HEK293 (cell line): ENCODE measurements around the gene KRTAP5-7.

Source experiments
- CTCF ChIA-PET: fragments of 350-600 bp; formaldehyde crosslinking; extraction: SDS; loops from one replicate; lab custom pipeline; 2021; ENCODE audit warnings: antibody characterized with exemption; lab: Yijun Ruan, JAX
- POLR2A ChIA-PET: fragments of 300-600 bp; formaldehyde crosslinking; extraction: SDS; loops from one replicate; lab custom pipeline; 2020; ENCODE audit warnings: antibody characterized with exemption, inconsistent platforms; lab: Yijun Ruan, JAX
- H3K27ac ChIP-seq: fragments of 200-500 bp; sonication (Bioruptor generic); 2 replicates; pipeline ENCODE4 v1.5.1; 2014; ENCODE audit warnings: low read depth, low read length, control low read depth, inconsistent platforms; ENCODE audit errors: extremely low read depth
- H3K36me3 ChIP-seq, 2 experiments: fragments of 200-500 bp in 1 of 2; sonication (Bioruptor generic) in 1 of 2; 1 replicate in 1 of 2; 2 replicates in 1 of 2; pipeline ENCODE4 v1.5.1; 2014 to 2017; ENCODE audit warnings: inconsistent platforms in 2 of 2, low read length in 2 of 2; ENCODE audit not compliant: control insufficient read depth in 2 of 2, insufficient read depth in 1 of 2
- H3K4me1 ChIP-seq: fragments of 200-500 bp; sonication (Bioruptor generic); 2 replicates; pipeline ENCODE4 v1.5.1; 2014; ENCODE audit warnings: mild to moderate bottlenecking, low read length, inconsistent platforms; ENCODE audit not compliant: control insufficient read depth, insufficient read depth
- H3K4me3 ChIP-seq: 2 replicates; pipeline ENCODE4 v1.5.1; 2011; ENCODE audit warnings: low read depth, mild to moderate bottlenecking, control low read depth, low read length, moderate library complexity
- H3K9me3 ChIP-seq: fragments of 200-500 bp; sonication (Bioruptor generic); 2 replicates; pipeline ENCODE4 v1.5.1; 2014; ENCODE audit warnings: low read depth, low read length, inconsistent platforms; ENCODE audit not compliant: control insufficient read depth, insufficient read depth
- EGR2 ChIP-seq: fragments of 450-650 bp; formaldehyde crosslinking; IDR thresholded peaks from 2 replicates; pipeline ENCODE4 v1.5.1; 2016; ENCODE audit warnings: low read depth, missing biosample characterization, missing genetic modification characterization
- GFI1B ChIP-seq: fragments of 450-650 bp; formaldehyde crosslinking; IDR thresholded peaks from 2 replicates; pipeline ENCODE4 v1.5.1; 2016; ENCODE audit warnings: missing biosample characterization, missing genetic modification characterization
- GLIS1 ChIP-seq: fragments of 450-650 bp; formaldehyde crosslinking; IDR thresholded peaks from 2 replicates; pipeline ENCODE4 v1.5.1; 2016; ENCODE audit warnings: missing biosample characterization, missing genetic modification characterization
- HIC1 ChIP-seq: fragments of 450-650 bp; formaldehyde crosslinking; IDR thresholded peaks from 2 replicates; pipeline ENCODE4 v1.5.1; 2016; ENCODE audit warnings: missing biosample characterization, missing genetic modification characterization
- ZBTB10 ChIP-seq: fragments of 450-650 bp; formaldehyde crosslinking; IDR thresholded peaks from 2 replicates; pipeline ENCODE4 v1.5.1; 2016; ENCODE audit warnings: missing biosample characterization, missing genetic modification characterization
- ZFHX2 ChIP-seq: fragments of 450-650 bp; formaldehyde crosslinking; conservative IDR thresholded peaks from 2 replicates; pipeline ENCODE4 v1.5.1; 2016; ENCODE audit warnings: missing biosample characterization, missing genetic modification characterization
- ZNF155 ChIP-seq: fragments of 450-650 bp; formaldehyde crosslinking; IDR thresholded peaks from 2 replicates; pipeline ENCODE4 v1.5.1; 2016; ENCODE audit warnings: missing biosample characterization, missing genetic modification characterization
- ZNF175 ChIP-seq: fragments of 450-650 bp; formaldehyde crosslinking; IDR thresholded peaks from 2 replicates; pipeline ENCODE4 v1.5.1; 2016; ENCODE audit warnings: missing biosample characterization, missing genetic modification characterization
- ZNF292 ChIP-seq: fragments of 450-650 bp; formaldehyde crosslinking; IDR thresholded peaks from 2 replicates; pipeline ENCODE4 v1.5.1; 2016; ENCODE audit warnings: low read depth, missing biosample characterization, missing genetic modification characterization, borderline replicate concordance
- ZNF366 ChIP-seq: fragments of 450-650 bp; formaldehyde crosslinking; conservative IDR thresholded peaks from 2 replicates; pipeline ENCODE4 v1.5.1; 2016; ENCODE audit warnings: missing biosample characterization, missing genetic modification characterization
- ZNF391 ChIP-seq: fragments of 450-650 bp; formaldehyde crosslinking; IDR thresholded peaks from 2 replicates; pipeline ENCODE4 v1.5.1; 2016; ENCODE audit warnings: low read depth, missing biosample characterization, missing genetic modification characterization, borderline replicate concordance
- ZNF48 ChIP-seq: fragments of 450-650 bp; formaldehyde crosslinking; IDR thresholded peaks from 2 replicates; pipeline ENCODE4 v1.5.1; 2016; ENCODE audit warnings: missing biosample characterization, missing genetic modification characterization
- ZNF596 ChIP-seq: fragments of 450-650 bp; IDR thresholded peaks from 2 replicates; pipeline ENCODE4 v1.5.0; 2018; ENCODE audit warnings: missing biosample characterization, mild to moderate bottlenecking, missing genetic modification characterization, moderate library complexity
- ZNF629 ChIP-seq: fragments of 450-650 bp; formaldehyde crosslinking; IDR thresholded peaks from 2 replicates; pipeline ENCODE4 v1.5.1; 2017; ENCODE audit warnings: missing biosample characterization, missing genetic modification characterization
- ZNF670 ChIP-seq: fragments of 450-650 bp; formaldehyde crosslinking; IDR thresholded peaks from 2 replicates; pipeline ENCODE4 v1.5.1; 2016; ENCODE audit warnings: missing biosample characterization, missing genetic modification characterization, low read depth
- TF ChIP-seq, protein P1 (sequence below): fragments of 450-650 bp; formaldehyde crosslinking; IDR thresholded peaks from 2 replicates; pipeline ENCODE4 v1.5.1; 2016; ENCODE audit warnings: missing biosample characterization, missing genetic modification characterization

KRTAP5-7 gene

GRCh38 chr11:71485466-71485865, 41.6 kb upstream of the KRTAP5-7 start:
- H3K4me1 ChIP-seq: no peaks in the 10 kb centered on the region
- ChIA-PET CTCF (no interaction called here), POLR2A (no interaction called here)
- H3K4me3 ChIP-seq: no peak overlapping the region
- TF ChIP-seq ZNF292 (tag by site-specific recombination) (no peak), ZNF629 (tag by site-specific recombination) (no peak)
- no peak overlapping the region for H3K27ac ChIP-seq
- peaks cover 4 to 65% of the 10 kb centered on the region in 2 experiments; a peak in 2 of 3 replicates for H3K36me3 ChIP-seq
- H3K9me3 ChIP-seq: no peaks in the 10 kb centered on the region

DNA sequence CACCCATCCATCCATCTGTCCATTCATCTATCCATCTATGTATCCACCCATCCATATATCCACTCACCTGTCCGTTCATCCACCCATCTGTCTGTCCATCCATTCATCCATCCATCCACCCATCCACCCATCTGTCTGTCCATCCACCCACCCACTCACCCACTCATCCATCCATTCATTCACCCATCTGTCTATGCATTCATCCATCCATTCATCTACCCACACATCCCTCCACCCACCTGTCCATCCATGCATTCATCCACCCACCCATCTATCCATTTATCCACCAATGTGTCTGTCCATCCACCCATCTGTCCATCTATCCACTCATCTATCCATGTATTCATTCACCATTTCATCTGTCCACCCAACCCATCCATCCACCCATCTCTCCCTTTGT, 40.7 kb upstream of the KRTAP5-7 start:
- ChIA-PET CTCF (no interaction called here), POLR2A (no interaction called here)
- Histone ChIP-seq H3K4me3 (no peak overlapping the region), H3K27ac (no peak overlapping the region), H3K36me3 (peaks cover 4 to 69% of the 10 kb centered on the region in 2 experiments; a peak in 2 of 3 replicates), H3K4me1 (no peaks in the 10 kb centered on the region), H3K9me3 (no peaks in the 10 kb centered on the region)
- TF ChIP-seq ZNF366 (tag by site-specific recombination) (peak; percentile 93), ZFHX2 (tag by site-specific recombination) (peak; percentile 91), HIC1 (tag by site-specific recombination) (no peak), ZNF155 (tag by site-specific recombination) (no peak), ZBTB10 (tag by site-specific recombination) (no peak), ZNF391 (no peak), ZNF670 (tag by site-specific recombination) (no peak), ZNF596 (tag by site-specific recombination) (no peak), ZNF175 (tag by site-specific recombination) (no peak), EGR2 (tag by site-specific recombination) (peak; percentile 99), GFI1B (tag by site-specific recombination) (no peak), GLIS1 (tag by site-specific recombination) (no peak), ZNF48 (tag by site-specific recombination) (no peak)
- TF ChIP-seq, protein P1, sequence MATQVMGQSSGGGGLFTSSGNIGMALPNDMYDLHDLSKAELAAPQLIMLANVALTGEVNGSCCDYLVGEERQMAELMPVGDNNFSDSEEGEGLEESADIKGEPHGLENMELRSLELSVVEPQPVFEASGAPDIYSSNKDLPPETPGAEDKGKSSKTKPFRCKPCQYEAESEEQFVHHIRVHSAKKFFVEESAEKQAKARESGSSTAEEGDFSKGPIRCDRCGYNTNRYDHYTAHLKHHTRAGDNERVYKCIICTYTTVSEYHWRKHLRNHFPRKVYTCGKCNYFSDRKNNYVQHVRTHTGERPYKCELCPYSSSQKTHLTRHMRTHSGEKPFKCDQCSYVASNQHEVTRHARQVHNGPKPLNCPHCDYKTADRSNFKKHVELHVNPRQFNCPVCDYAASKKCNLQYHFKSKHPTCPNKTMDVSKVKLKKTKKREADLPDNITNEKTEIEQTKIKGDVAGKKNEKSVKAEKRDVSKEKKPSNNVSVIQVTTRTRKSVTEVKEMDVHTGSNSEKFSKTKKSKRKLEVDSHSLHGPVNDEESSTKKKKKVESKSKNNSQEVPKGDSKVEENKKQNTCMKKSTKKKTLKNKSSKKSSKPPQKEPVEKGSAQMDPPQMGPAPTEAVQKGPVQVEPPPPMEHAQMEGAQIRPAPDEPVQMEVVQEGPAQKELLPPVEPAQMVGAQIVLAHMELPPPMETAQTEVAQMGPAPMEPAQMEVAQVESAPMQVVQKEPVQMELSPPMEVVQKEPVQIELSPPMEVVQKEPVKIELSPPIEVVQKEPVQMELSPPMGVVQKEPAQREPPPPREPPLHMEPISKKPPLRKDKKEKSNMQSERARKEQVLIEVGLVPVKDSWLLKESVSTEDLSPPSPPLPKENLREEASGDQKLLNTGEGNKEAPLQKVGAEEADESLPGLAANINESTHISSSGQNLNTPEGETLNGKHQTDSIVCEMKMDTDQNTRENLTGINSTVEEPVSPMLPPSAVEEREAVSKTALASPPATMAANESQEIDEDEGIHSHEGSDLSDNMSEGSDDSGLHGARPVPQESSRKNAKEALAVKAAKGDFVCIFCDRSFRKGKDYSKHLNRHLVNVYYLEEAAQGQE (tag by site-specific recombination): no peak
